Activated CD8-positive, alpha-beta memory T cell treated with anti-CD3 and anti-CD28 coated beads for 1 hour (primary cell): ENCODE data around the gene MTUS2.

ENCODE experiments used
- DNase-seq, 2 donors: peaks; one replicate each; pipeline ENCODE4 v3.0.0-alpha.2; 2020; ENCODE audit warnings: low read depth in 1 of 2; ENCODE audit errors: extremely low read depth in 1 of 2

Gene MTUS2

GRCh38 chr13:28856287-28856686 lies 36.1 kb downstream of the MTUS2 start:
- no peak for DNase-seq

DNA sequence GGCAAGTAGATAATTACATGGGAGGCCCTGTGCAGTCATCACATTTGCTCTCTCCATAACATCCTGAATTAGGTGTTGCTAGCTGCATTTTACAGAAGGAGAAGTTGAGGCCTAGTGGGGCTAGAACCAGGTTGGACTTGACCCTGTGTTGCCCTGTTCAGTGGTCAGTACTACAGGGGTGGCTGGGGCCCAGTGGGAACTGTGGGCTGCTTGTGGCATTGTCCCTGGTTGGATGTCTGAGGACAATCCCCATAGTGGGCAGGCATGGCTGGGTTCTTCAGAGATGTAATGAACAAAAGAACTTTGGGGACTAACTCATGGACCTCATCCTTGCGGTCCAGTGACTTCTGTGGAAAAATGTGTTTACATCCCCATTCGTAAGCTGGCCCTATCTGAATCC lies 38.9 kb downstream of the MTUS2 start:
- DNase-seq: no peak

DNA sequence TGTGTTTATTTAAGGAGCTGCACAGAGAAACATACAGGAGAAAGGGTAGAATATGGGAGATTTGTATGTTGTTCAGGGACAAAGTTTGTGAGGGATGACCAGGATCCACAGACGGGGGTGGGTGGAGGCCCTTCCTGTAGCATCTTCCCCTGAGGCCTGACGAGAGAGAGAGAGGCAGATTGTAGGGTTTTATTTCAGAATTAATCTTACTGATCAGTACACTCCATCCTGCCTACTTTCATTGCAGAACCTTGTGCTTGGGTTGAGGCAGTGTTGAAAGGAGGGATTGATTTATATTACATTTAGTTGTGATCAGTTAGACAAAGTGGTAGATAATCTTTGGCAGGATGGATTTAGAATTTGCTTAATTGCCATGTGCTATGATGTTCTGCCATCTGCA lies 39.6 kb downstream of the MTUS2 start:
- no peak for DNase-seq

- no peak for DNase-seq
Measured at GRCh38 chr13:28864544-28864943, 44.4 kb downstream of the MTUS2 start.

DNA sequence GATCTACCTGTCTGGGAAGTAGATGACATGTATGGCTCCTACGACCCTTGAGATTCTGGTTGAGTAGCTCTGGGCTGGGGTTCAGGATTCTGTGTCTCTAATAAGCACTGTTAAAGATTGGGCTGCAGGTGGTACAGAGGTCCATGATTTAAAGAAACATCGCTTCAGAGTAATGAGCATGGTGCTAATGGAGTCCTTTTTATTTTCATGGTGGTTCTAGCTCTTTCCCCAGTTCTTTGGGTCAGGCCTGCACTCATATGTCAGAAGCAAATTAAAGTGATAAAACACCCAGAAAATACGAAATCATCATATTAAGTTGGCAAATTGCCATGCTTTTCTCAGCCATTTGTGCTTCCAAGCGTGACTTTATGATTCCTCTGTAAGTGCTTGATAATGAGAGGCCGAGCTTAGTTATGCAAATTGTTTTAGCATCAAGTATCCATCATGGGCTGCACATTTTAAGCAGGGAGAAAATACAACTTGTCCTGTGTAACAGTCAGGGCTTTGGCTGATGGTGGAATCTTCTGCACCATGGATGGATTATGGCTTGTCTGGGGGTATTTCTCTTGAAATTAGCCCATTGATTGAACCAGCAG lies 45.1 kb downstream of the MTUS2 start:
- no peak for DNase-seq

DNA sequence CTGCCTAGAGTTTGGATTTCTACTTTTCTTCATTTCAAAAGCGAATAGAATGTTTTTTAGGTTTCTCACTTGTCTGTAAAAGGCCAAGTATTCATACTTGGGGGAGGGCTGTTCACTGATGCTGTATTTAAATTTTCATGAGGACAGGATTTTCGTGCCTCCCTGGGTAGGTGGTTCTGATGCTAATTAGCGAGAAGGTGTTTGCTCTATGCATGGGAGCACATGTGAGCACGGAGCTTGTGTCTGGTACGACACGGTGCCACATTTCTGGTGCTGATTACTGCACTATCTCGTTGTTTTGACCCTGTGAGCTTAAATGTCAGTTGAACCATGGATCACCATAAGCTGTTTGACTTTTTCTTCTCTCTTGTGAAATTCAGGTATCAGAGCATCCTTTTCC lies 45.8 kb downstream of the MTUS2 start:
- DNase-seq: no peak

GRCh38 chr13:28866932-28867331 lies 46.8 kb downstream of the MTUS2 start:
- DNase-seq: no peak

DNA sequence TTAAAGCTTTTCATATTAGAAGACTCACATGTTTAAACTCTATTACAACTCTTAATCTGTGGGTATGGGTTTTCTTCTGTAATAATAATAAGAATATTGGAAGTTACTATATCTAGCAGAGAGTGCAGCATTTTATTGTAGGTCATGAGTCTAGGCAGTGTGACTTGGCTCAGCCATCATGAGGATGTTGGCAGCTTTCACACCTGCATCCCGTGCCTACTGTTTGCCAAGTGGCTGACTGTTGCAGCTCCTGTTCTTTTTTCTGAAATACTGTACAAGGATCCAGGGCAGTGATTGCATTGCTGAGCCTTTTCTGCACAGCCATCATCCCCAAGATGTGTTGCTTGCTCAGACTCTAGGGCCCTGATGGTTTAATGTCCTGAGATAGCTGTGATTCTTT lies 47.4 kb downstream of the MTUS2 start:
- no peak for DNase-seq

GRCh38 chr13:28872427-28873176 lies 52.5 kb downstream of the MTUS2 start:
- no peak for DNase-seq

DNA sequence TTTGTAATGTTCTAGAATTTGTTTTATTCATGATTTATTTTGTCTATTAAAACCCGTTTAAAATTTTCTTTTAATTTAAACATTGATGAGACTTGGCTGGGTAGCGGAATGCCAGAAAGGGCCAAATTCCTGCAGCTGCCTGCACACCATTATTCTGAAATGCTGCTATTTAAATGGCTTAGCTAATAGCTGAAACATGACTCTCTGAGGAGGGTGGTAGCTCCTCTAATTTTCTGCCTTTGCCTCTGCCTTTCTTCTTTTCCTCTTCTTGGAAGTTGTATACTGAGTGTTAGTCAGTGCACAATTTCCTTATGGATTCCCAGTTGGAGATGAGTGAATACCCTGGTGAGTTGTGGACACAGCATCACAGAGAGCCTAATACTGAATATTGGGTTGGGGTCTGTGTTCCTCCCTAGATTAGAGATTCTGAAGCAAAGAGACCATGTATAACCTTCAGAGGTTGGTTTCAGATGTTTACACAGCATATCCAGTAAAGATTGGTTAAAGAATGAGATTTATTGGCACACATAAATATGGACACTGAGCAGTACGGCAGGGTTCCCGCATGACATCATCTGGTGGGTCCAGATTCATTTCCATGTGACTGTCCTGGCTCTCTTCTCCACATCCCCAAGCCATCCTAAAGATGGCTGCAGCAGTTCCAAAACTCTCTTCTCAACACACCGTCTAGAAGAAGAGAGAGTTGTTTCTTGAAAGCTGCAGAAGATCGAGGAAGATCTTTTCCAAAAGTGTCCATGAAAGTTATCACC lies 55.9 kb downstream of the MTUS2 start:
- DNase-seq: no peak

DNA sequence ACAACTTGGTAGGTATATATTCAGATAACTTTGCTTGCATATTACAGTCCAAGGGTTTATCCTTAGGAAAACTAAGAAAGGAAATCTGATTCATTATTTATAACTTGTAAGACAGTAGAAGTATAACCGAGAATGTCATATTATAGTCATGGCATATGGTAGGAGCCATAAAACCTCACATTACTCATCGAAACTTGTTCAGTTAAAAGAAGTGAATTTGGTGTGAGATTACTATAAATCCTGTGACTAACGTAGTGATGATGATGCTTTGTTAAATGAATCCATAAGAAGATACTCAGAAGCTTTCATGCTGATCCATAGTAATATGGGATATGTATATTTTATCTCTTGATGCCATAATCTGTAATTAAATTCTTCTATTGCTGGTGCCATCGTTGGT lies 57.3 kb downstream of the MTUS2 start:
- no peak for DNase-seq

- DNase-seq: no peak
Measured at GRCh38 chr13:28885181-28885580, 65.0 kb downstream of the MTUS2 start.

DNA sequence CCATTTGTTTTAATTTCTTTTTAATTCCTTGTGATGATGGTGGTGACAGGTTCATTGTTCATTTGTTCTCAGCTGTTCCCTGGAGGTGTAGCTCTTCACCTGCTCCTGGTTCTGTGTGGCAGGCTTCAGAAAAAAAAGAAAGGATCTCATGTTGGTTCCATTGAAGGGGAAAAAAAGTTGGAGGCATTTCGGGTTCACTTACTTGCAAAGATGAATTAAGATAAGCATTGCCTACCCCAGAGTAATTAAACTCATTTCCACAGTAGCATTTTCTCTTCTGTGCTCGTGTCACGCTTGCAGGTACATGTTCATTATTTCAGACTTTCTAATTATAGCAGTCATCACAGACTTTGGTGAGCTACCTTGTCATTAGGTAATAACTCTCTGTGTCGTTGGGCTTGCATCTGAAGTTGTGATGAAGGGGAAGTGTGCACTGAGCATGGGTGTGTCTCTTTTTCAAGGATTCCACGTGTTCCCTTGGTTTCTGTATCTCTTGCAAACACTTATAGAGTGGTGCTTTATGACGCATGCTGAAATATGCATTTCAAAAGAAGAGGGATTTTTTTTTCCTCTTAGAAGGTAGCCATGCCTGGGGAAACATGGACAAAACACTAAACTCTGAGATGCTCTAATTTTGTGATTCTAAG lies 69.1 kb downstream of the MTUS2 start:
- no peak for DNase-seq

DNA sequence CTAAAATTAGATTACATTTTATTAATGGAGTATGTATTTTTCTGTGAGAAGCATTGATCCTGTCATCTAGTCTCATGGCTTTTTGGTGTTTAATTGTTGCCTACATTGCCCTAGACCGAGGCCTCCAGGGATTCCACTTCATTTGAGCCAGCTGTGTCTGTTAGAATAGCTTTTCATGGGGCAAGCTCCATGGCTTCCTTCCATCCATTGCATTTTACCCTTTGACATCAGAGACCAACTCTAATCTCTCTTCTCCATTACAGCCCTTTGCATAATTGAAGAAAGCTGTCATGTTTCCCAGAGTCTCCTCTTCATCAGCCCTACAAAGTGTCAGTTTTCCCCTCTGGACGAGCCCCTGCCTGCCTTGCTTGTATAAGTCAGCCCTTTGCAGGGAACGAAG lies 70.6 kb downstream of the MTUS2 start:
- DNase-seq: no peak

DNA sequence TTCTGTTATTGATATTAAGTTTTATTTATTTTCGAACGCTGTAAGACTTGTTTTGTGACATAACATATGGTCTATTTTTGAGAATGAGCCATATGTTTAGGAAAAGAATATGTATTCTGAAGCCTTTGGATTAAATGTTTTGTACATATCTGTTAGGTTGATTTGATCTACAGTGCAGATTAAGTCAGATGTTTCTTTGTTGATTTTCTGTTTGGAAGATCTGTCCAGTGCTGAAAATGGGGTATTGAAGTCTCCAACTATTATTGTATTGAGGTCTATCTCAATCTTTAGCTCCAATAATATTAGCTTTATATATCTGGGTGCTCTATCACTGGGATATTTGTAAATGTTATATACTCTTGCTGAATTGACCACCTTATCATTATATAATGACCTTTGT lies 97.9 kb downstream of the MTUS2 start:
- no peak for DNase-seq

- no peak for DNase-seq
Measured at GRCh38 chr13:28922341-28922740, 102.2 kb downstream of the MTUS2 start.

DNA sequence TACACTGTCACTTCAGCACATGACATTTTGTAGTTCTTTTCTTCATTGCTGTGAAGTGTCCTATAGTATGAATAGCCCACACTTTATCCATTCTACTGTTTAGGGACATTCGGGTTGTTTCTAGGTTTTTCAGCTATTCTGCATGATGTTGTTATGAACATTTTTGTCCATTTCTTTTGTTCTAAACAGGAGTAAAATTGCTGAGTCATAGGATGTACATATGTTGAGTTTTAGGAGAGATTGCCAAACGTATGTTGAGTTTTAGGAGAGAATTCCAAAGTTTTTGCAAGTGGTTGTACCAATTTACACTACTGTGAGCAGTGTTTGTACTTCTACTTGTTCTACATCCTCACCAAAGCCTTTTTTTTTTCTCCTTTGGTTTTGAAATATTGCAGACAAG lies 115.0 kb downstream of the MTUS2 start:
- no peak for DNase-seq

DNA sequence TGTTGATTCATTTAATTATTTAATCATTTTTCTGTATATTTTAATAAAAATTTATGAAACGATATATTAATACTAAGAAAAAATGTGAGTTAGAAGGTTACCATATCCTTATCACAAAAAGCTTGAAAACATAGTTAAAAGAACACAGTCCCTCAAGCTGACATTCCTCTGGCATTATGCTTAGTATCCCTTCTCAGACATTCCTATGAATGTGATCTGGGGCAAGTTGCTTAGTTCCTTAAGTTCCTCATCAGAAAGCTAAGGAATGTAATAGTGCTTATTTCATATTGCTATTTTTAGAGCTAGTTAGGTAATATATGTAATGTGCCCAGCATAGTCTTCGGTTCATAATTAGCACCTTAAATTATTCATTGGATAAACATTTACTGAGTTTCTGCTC lies 122.8 kb downstream of the MTUS2 start:
- no peak for DNase-seq

DNA sequence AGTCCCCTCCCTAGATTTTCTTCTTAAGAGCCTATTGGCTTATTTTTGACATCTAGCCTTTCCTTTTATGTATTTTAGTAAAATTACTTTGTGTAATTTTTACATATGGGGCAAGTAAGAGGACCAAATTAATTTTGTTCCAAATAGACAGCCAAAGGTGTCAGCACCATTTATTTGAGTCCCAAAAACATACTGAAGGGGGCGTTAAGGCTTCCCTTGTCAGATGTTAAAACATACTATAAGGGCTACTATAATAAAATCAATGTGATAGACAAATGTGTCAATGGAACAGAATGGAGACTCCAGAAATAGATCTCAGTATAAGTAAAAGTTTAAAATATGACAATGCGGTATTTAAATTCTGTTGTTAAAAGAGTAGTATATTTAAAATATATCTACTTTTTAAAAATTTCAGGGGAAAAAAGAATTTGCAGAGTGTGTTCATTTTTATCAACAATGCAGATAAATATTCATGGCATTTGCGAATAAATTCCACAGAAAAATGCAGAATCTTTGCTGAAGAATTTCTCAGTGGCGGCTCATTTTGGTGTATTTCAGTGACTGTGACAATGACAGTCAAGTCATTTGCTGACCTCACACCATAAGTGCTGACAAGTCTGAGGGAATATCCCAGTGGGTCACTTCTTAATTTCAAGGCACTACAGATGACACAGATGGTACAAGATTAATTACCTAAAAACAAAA lies 133.7 kb downstream of the MTUS2 start:
- no peak for DNase-seq

- DNase-seq: no peak
Measured at GRCh38 chr13:28954419-28954725, 134.2 kb downstream of the MTUS2 start.

- no peak for DNase-seq
Measured at GRCh38 chr13:28954810-28955209, 134.7 kb downstream of the MTUS2 start.
